Spinal cord (tissue), 10 donors: ENCODE measurements around the gene TMEM59L. TPM values are rescaled to one million over a fixed set of nuclear protein-coding genes. Genes with fewer than 3 reads are reported as not detected.

ENCODE experiments used
- DNase-seq, 6 donors: peaks; one replicate each; pipeline versions ENCODE4 v3.0.0 to v3.0.0-alpha.2; 2013 to 2015; ENCODE audit warnings: low spot score in 6 of 6, low read depth in 4 of 6
- H3K27ac ChIP-seq: one replicate; pipeline ENCODE4 v1.5.1; 2013; ENCODE audit warnings: low read depth, low read length, control low read depth
- H3K27me3 ChIP-seq: one replicate; pipeline ENCODE4 v1.6.1; 2013; ENCODE audit warnings: low read length; ENCODE audit not compliant: control insufficient read depth, insufficient read depth
- H3K36me3 ChIP-seq: one replicate; pipeline ENCODE4 v1.6.1; 2013; ENCODE audit warnings: low read length; ENCODE audit not compliant: control insufficient read depth, insufficient read depth
- H3K4me1 ChIP-seq: one replicate; pipeline ENCODE4 v1.6.1; 2013; ENCODE audit warnings: low read length; ENCODE audit not compliant: control insufficient read depth, insufficient read depth
- H3K4me3 ChIP-seq: one replicate; pipeline ENCODE4 v1.5.1; 2013; ENCODE audit warnings: low read depth, low read length, control low read depth
- H3K9me3 ChIP-seq: one replicate; pipeline ENCODE4 v1.6.1; 2013; ENCODE audit warnings: low read length; ENCODE audit not compliant: control insufficient read depth, insufficient read depth
- WGBS: methylation state at CpG from one replicate; pipeline ENCODE4 v1.1.5; 2013; ENCODE audit warnings: missing lambda C conversion rate; ENCODE audit not compliant: insufficient coverage; 5-methylcytosine and 5-hydroxymethylcytosine counted together
- polyA plus RNA-seq, 2 donors: library from polyadenylated mRNA; unstranded; fragments of 120-200 nt; gene quantifications; one replicate each; pipeline ENCODE4 v1.2.1, GENCODE V29; 2013; ENCODE audit not compliant: insufficient read length in 2 of 2
- total RNA-seq, 2 donors: library from RNA; depleted of rRNA in 1 of 2; stranded (reverse); fragments of 120-200 nt in 1 of 2; fragments of >200 nt in 1 of 2; gene quantifications; one replicate each; pipeline versions ENCODE4 v1.2.3 to v1.2.4, GENCODE V29; 2013 to 2014
- donor health status: healthy.

TMEM59L gene
- total and polyA plus RNA-seq, 4 donors: 21.4 to 353 (median 186) TPM

DNA sequence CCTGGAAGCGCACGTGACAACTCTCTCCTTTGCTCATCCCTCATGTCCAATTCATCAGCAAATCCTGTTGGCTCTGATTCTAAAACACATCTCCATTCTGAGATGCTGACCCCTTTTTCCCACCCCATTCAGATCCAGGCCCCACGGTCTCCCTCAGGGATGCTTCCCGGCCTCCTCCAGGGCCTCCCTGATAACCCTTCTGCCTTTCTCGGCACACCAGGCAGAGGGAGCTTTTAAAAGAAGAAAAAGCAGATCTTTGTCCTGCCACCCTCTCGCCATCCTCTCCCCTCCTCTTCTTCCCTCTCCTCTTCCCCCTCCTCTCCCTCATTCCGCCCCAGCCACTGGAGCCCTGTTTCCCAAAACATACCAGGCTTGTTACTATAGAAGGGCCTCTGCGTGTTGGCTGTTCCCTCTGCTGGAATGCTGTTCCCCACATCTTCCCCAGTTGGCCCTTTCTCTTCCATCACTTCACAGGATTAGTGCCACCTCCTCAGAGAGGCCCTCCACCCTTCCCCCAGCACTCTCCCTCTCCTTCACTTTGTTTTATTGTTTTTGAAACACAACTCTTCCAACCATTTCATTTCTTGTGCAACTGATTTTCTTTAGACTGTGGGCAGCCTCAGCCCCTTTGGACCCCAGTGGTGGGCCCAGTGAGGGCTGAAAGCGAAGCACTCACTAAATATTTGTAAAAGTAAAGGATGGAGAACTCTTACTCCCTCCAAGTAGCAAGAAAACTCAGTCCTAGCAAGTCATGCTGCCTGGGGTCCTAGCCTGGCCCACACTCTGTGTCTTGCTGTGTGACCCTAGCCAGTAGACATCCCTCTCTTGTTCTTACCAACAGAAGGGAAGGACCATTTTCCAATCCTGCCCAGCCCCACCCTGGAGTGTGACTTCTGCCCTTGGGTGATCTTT is 3.6 kb upstream of the TMEM59L start:
- no peak for DNase-seq
- Histone ChIP-seq H3K4me3 (no peak overlapping the region), H3K27ac (no peak overlapping the region), H3K27me3 (peaks cover 81% of the 10 kb centered on the region), H3K9me3 (no peaks in the 10 kb centered on the region), H3K4me1 (peaks cover 60% of the 10 kb centered on the region), H3K36me3 (peaks cover 3% of the 10 kb centered on the region)
- WGBS: 35% methylated on average over 9 of the region's 9 CpGs

DNA sequence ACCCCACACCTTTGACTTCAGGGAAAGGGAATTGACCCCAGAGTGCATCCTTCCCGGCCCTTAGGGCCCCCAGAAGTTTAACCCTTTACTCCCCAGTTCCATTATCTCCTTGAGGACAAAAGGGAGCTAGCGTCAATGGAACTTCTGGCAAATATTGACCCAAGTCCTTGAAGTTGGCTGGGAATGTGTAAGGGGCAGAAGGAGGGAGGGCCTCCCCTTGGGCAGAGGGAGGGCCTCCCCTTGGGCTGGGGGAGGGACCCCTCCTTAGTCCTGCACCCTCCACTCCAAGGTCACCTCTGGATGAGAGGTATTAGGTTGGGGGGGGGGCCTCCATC is 3.0 kb upstream of the TMEM59L start:
- Histone ChIP-seq H3K27ac (no peak overlapping the region), H3K4me3 (no peak overlapping the region), H3K27me3 (peaks cover 76% of the 10 kb centered on the region), H3K36me3 (peaks cover 10% of the 10 kb centered on the region), H3K4me1 (peaks cover 63% of the 10 kb centered on the region), H3K9me3 (no peaks in the 10 kb centered on the region)
- 60% methylated on average over 1 of the region's 2 CpGs for WGBS
- DNase-seq: no peak

DNA sequence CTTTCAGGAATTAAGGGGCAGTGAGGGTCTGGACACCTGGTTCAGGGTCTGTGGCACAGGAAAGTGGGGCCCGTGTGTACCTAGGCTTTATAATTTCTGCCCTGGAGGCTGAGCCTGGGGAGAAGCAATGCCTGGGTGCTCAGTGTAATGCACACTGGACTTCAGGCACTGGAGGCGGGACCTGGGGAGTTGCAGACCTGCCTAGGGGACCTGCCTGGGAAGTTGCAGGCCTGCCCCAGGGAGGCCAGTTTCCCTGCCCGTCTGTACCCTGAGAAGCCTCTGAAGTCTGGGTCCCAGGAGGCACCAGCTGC is 2.5 kb upstream of the TMEM59L start:
- peaks cover 62% of the 10 kb centered on the region for H3K4me1 ChIP-seq
- H3K27ac ChIP-seq: no peak overlapping the region
- 27% methylated on average over 3 of the region's 3 CpGs for WGBS
- H3K36me3 ChIP-seq: peaks cover 15% of the 10 kb centered on the region
- H3K27me3 ChIP-seq: peaks cover 71% of the 10 kb centered on the region
- no peak overlapping the region for H3K4me3 ChIP-seq
- H3K9me3 ChIP-seq: no peaks in the 10 kb centered on the region
- no peak for DNase-seq

DNA sequence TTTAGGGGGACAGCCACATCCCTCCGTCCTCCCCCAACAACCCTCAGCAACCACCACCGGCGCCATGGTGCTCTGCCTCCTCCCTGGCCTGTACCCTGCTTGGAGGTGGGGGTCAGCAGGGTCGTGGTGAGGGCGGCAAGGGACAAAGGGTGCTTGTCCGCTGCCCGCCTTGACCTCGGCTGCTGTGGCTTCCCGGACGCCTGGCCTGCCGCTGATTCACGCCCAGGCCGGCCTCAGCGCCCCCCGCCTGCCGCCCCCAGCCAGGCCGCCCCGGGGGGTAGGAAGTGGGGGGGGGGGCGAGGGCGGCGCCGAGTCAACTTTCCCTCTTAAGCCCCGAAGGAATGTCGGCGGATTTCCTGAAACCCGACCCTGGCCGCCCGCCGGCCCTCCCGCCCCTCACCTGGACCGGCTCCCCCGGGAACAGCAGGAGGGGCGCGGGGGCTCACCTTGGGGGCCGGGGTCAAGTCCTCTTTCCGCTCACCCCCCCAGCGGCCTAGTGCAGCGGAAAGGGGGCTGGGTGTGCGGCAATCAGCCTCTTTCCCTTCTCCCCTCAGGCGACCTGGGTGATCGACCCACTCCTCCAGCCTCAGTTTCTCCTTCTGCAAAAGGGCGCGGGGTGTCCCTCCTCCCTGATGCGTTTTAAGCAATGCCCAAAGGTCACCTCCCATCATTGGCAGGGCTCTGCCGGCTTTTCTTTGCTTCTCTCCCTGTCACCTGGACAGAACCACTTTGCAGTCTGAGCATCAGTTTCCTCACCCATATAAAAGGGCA is 1.9 kb upstream of the TMEM59L start:
- 5% methylated on average over 38 of the region's 45 CpGs for WGBS
- H3K4me1 ChIP-seq: peaks cover 57% of the 10 kb centered on the region
- H3K36me3 ChIP-seq: peaks cover 16% of the 10 kb centered on the region
- no peak overlapping the region for H3K4me3 ChIP-seq
- no peak for DNase-seq
- H3K27me3 ChIP-seq: peaks cover 66% of the 10 kb centered on the region
- no peak overlapping the region for H3K27ac ChIP-seq
- no peaks in the 10 kb centered on the region for H3K9me3 ChIP-seq

DNA sequence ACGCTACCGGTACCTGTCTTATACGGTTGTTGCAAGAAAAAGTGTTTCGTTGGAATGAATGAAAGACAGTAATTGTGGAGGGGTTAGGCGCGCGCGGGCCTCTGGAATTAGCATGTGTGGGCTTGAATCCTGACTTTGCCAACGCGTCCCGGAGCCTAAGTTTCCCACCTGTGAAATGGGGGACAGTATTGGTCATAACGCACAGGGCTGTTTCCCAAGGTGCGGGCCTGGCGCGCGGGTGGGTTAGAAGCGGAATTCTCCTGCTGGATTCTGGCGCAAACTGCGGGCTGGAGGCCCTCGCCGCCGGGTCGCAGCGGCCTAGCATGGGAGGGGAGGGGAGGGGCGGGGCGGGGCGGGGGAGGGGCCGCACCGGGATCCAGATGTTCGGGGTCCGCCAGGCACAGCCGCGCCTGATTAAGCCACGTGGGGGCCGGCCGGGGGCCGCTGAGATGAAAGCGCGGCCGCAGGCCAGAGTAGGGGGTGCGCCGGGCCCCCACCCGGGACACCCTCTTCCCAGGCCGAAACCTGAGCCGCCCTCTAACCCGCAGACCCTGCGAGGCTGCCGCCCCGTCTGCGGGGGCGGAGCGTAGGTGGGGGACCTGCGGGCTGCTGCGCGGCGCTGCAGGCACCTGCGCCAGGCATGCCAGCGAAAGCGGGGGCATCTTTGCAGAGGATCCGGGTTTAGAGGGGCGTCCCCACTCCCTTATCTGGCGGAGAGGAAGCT is 1.2 kb upstream of the TMEM59L start:
- peaks cover 57% of the 10 kb centered on the region for H3K4me1 ChIP-seq
- DNase-seq: peak in 1 of 6 donors; percentile 29
- peaks cover 22% of the 10 kb centered on the region for H3K36me3 ChIP-seq
- H3K27me3 ChIP-seq: peaks cover 62% of the 10 kb centered on the region
- no peak overlapping the region for H3K27ac ChIP-seq
- H3K9me3 ChIP-seq: no peaks in the 10 kb centered on the region
- peak overlapping the region; percentile 52 for H3K4me3 ChIP-seq
- under 1% methylated on average over 58 of the region's 62 CpGs for WGBS

DNA sequence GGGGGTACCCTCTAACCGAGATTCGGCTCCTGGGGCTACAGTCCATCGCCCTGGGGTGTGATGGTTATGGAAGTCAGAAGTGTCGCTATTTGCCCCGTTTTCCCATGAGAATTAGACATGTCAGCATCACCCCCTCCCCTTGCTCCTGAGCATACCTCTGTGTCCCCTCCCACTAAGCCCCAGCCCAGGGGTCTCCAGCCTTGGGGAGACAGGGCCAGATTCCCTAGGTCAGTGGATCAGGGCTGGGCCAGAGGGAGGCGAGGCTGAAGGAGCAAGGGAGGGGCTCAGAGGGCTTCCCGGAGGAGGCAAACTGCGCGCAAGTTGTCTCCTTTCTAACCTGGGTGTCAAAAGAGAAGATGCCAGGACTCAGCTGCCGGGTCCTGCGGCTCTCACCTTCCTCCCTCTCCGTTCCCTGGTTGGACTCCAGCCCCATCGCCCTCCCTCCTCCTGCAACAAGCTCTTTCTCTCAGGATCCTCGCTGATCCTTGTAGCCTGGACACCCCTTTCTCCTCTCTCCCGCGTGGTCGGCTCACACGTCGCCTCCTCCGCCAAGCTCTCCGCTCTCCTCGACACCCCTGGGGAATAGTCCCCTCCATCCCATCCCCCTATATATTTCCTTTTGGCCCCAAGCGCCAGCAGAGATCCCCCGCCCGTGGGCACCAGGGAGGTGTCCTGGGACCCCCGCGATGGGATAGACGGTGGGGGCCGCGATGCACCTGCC is 459 bp upstream of the TMEM59L start:
- Histone ChIP-seq H3K4me1 (peaks cover 52% of the 10 kb centered on the region), H3K9me3 (no peaks in the 10 kb centered on the region), H3K27ac (no peak overlapping the region), H3K4me3 (peak overlapping the region; percentile 52), H3K36me3 (peaks cover 28% of the 10 kb centered on the region), H3K27me3 (peaks cover 57% of the 10 kb centered on the region)
- peak in 1 of 6 donors; percentile 50 for DNase-seq
- under 1% methylated on average over 26 of the region's 30 CpGs for WGBS

DNA sequence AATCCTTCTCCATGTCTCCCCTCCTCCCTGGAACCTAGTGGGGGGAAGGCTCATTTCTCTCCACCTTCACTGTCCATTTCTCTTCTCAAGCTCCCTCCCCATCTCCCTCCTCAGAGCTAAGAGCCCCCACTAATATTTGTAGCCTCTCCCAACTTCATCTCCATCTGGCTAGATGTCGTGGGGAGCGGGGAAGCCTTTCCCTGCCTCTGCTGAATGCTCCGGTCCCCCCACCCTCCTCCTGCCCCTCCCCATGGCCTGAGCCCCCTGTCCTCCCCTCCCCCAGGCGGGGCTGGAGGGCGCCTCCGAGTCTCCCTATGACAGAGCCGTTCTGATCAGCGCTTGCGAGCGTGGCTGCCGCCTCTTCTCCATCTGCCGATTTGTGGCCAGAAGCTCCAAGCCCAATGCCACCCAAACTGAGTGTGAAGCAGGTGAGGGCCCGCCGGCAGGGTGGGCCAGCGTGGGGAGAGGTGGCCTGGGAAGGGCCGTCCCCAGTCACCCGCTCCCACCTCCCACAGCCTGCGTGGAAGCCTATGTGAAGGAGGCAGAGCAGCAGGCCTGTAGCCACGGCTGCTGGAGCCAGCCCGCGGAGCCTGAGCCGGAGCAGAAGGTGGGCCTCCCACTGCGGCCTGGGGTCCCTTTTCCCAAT is 1.0 kb downstream of the TMEM59L start:
- no peak overlapping the region for H3K27ac ChIP-seq

DNA sequence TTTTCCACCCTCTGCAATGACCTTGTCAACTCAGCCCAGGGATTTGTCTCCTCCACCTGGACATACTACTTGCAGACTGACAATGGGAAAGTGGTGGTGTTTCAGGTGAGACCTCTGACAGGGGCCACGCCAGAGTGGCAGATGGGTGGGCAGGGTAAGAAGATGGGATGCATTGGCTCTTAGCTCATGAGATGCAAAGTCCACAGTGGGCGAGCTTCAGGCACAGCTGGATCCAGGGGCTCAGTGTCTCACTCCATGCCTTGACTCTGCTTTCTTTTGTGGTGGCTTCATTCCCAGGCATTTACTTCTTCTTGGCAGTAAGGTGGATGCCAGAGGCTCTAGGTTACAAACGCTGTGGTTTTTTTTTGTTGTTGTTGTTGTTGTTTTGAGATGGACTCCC is 3.4 kb downstream of the TMEM59L start:
- Histone ChIP-seq H3K9me3 (no peaks in the 10 kb centered on the region), H3K36me3 (peaks cover 61% of the 10 kb centered on the region), H3K4me3 (no peak overlapping the region), H3K4me1 (peaks cover 34% of the 10 kb centered on the region), H3K27me3 (peaks cover 19% of the 10 kb centered on the region), H3K27ac (no peak overlapping the region)
- no peak for DNase-seq
- WGBS: 100% methylated on average over 2 of the region's 3 CpGs

More for the DNA sequence above, 1.0 kb downstream of the TMEM59L start:
- no peaks in the 10 kb centered on the region for H3K9me3 ChIP-seq
- 25% methylated on average over 15 of the region's 23 CpGs for WGBS
- H3K36me3 ChIP-seq: peaks cover 40% of the 10 kb centered on the region
- peaks cover 44% of the 10 kb centered on the region for H3K4me1 ChIP-seq
- peak in 1 of 6 donors; percentile 43 for DNase-seq
- peaks cover 42% of the 10 kb centered on the region for H3K27me3 ChIP-seq
- peak overlapping the region; percentile 33 for H3K4me3 ChIP-seq

DNA sequence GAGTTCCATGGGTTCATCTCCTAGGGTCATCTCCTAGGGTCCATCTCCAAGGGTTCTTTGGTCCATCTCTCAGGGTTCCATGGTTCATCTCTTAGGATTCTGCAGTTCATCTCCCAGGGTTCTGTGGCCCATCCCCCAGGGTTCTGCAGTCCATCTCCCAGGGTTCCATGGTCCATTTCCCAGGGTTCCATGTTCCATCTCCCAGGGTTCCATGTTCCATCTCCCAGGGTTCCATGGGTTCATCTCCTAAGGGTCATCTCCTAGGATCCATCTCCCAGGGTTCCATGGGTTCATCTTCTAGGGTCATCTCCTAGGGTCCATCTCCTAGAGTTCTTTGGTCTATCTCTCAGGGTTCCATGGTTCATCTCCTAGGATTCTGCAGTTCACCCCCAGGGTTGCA is 4.9 kb downstream of the TMEM59L start:
- DNase-seq: no peak
- Histone ChIP-seq H3K27me3 (peaks cover 6% of the 10 kb centered on the region), H3K36me3 (peaks cover 63% of the 10 kb centered on the region), H3K27ac (no peak overlapping the region), H3K9me3 (no peaks in the 10 kb centered on the region), H3K4me1 (peaks cover 18% of the 10 kb centered on the region), H3K4me3 (no peak overlapping the region)
